Glutamatergic neuron (in vitro differentiated cells): ENCODE data around the gene CREB3L2. TPM values are rescaled to one million over a fixed set of nuclear protein-coding genes. Genes with fewer than 3 reads are reported as not detected.

Source experiments
- DNase-seq: peaks from one replicate; pipeline ENCODE4 v3.0.0; 2022
- H3K27ac Mint-ChIP-seq: one replicate; pipeline ENCODE4 v1.8.0; 2020; ENCODE audit warnings: mild to moderate bottlenecking, mixed read lengths, inconsistent platforms; ENCODE audit not compliant: unreplicated experiment
- H3K27me3 Mint-ChIP-seq: one replicate; pipeline ENCODE4 v1.8.0; 2020; ENCODE audit warnings: mild to moderate bottlenecking, moderate library complexity, mixed read lengths, inconsistent platforms; ENCODE audit not compliant: unreplicated experiment
- H3K36me3 Mint-ChIP-seq: one replicate; pipeline ENCODE4 v1.8.0; 2020; ENCODE audit warnings: mild to moderate bottlenecking, mixed read lengths, inconsistent platforms; ENCODE audit not compliant: unreplicated experiment
- H3K4me1 Mint-ChIP-seq: one replicate; pipeline ENCODE4 v1.8.0; 2020; ENCODE audit warnings: mild to moderate bottlenecking, low read depth, mixed read lengths, inconsistent platforms; ENCODE audit not compliant: unreplicated experiment
- H3K4me3 Mint-ChIP-seq: one replicate; pipeline ENCODE4 v1.8.0; 2020; ENCODE audit warnings: mild to moderate bottlenecking, mixed read lengths, inconsistent platforms; ENCODE audit not compliant: unreplicated experiment
- H3K9me3 Mint-ChIP-seq: one replicate; pipeline ENCODE4 v1.8.0; 2020; ENCODE audit warnings: mild to moderate bottlenecking, moderate library complexity, mixed read lengths, inconsistent platforms; ENCODE audit not compliant: unreplicated experiment
- CTCF ChIP-seq: fragments of 200-600 bp; sonication (generic); IDR thresholded peaks from one replicate; pipeline ENCODE4 v1.5.0; 2021; ENCODE audit not compliant: partially characterized antibody, unreplicated experiment
- total RNA-seq: library from RNA; stranded (reverse); fragmentation: NEBNext Ultra II Directional; extraction: Animal tissue kit (Norgen Biotek cat#: 25700); gene quantifications from one replicate; pipeline ENCODE4 v1.2.1, GENCODE V29; 2021; ENCODE audit not compliant: unreplicated experiment

Gene CREB3L2
- total RNA-seq, 1 donor from 2014 or later, result 45.4 TPM

- Mint-ChIP-seq H3K9me3 (no peaks in the 10 kb centered on the region), H3K27me3 (no peaks in the 10 kb centered on the region), H3K4me1 (peaks cover 16% of the 10 kb centered on the region), H3K4me3 (peak overlapping the region; percentile 63), H3K36me3 (no peaks in the 10 kb centered on the region), H3K27ac (peak overlapping the region; percentile 53)
- peak; percentile 92 for DNase-seq
- peak; percentile 76 for TF ChIP-seq CTCF
Measured at GRCh38 chr7:137898839-137899721, 102.8 kb downstream of the CREB3L2 start.

GRCh38 chr7:137895301-137896221 lies 106.3 kb downstream of the CREB3L2 start:
- no peak for TF ChIP-seq CTCF
- Mint-ChIP-seq H3K4me3 (no peak overlapping the region), H3K9me3 (peaks cover 5% of the 10 kb centered on the region), H3K4me1 (peaks cover 18% of the 10 kb centered on the region), H3K27ac (peak overlapping the region; percentile 33), H3K36me3 (peaks cover 5% of the 10 kb centered on the region), H3K27me3 (peaks cover 1% of the 10 kb centered on the region)
- no peak for DNase-seq

- DNase-seq, result no peak
- Mint-ChIP-seq H3K4me3 (no peak overlapping the region), H3K9me3 (peaks cover 7% of the 10 kb centered on the region), H3K36me3 (peaks cover 5% of the 10 kb centered on the region), H3K27me3 (peaks cover 2% of the 10 kb centered on the region), H3K27ac (no peak overlapping the region), H3K4me1 (peaks cover 18% of the 10 kb centered on the region)
- no peak for TF ChIP-seq CTCF
Measured at GRCh38 chr7:137893143-137893742, 108.6 kb downstream of the CREB3L2 start.

GRCh38 chr7:137891016-137891655 lies 110.8 kb downstream of the CREB3L2 start:
- no peak for DNase-seq
- Mint-ChIP-seq H3K4me3 (peak overlapping the region; percentile 69), H3K9me3 (peaks cover 7% of the 10 kb centered on the region), H3K4me1 (peaks cover 30% of the 10 kb centered on the region), H3K27me3 (peaks cover 5% of the 10 kb centered on the region), H3K36me3 (peaks cover 5% of the 10 kb centered on the region), H3K27ac (peak overlapping the region; percentile 95)
- TF ChIP-seq CTCF, result no peak
